KMS-11 (cell line): ENCODE data around the gene CADM3.

Source experiments
- H2AFZ ChIP-seq: fragments of 200-600 bp; sonication (generic); 2 replicates; pipeline ENCODE4 v1.6.1; 2016; ENCODE audit warnings: antibody characterized with exemption, mixed run types, low read depth
- H3K27ac ChIP-seq: fragments of 200-600 bp; sonication (generic); 2 replicates; pipeline ENCODE4 v1.6.1; 2016; ENCODE audit warnings: mild to moderate bottlenecking, mixed run types
- H3K27me3 ChIP-seq: fragments of 200-600 bp; sonication (generic); 2 replicates; pipeline ENCODE4 v1.6.1; 2017; ENCODE audit warnings: mild to moderate bottlenecking, low read depth, mixed run types, moderate library complexity; ENCODE audit not compliant: insufficient read depth
- H3K36me3 ChIP-seq: fragments of 200-600 bp; sonication (generic); 2 replicates; pipeline ENCODE4 v1.6.1; 2017; ENCODE audit warnings: mild to moderate bottlenecking, mixed run types; ENCODE audit not compliant: insufficient read depth
- H3K4me1 ChIP-seq: fragments of 200-600 bp; sonication (generic); 2 replicates; pipeline ENCODE4 v1.6.1; 2016; ENCODE audit warnings: mild to moderate bottlenecking, low read depth, mixed run types; ENCODE audit not compliant: poor library complexity, severe bottlenecking
- H3K4me2 ChIP-seq: fragments of 200-600 bp; sonication (generic); 2 replicates; pipeline ENCODE4 v1.7.0; 2016; ENCODE audit warnings: mild to moderate bottlenecking, mixed run types
- H3K4me3 ChIP-seq: fragments of 200-600 bp; sonication (generic); IDR thresholded peaks from 2 replicates; pipeline ENCODE4 v1.6.1; 2017; ENCODE audit warnings: low read depth, low read length, mixed read lengths; ENCODE audit not compliant: insufficient read depth
- H3K79me2 ChIP-seq: fragments of 200-600 bp; sonication (generic); 2 replicates; pipeline ENCODE4 v1.6.1; 2016; ENCODE audit warnings: low read depth, mixed run types; ENCODE audit not compliant: insufficient read depth
- H3K9ac ChIP-seq: fragments of 200-600 bp; sonication (generic); 2 replicates; pipeline ENCODE4 v1.6.1; 2016; ENCODE audit warnings: mild to moderate bottlenecking, mixed run types
- H4K20me1 ChIP-seq: fragments of 200-600 bp; sonication (generic); 2 replicates; pipeline ENCODE4 v1.6.1; 2016; ENCODE audit warnings: mild to moderate bottlenecking, mixed run types; ENCODE audit not compliant: insufficient read depth
- CTCF ChIP-seq: fragments of 200-600 bp; sonication (generic); conservative IDR thresholded peaks from 2 replicates; pipeline ENCODE4 v1.6.1; 2017; ENCODE audit warnings: low read depth, mild to moderate bottlenecking, antibody characterized with exemption, low read length, moderate library complexity, mixed read lengths

The CADM3 gene

GRCh38 chr1:159211331-159212136 lies 40.1 kb downstream of the CADM3 start:
- peak; percentile 100 for TF ChIP-seq CTCF

GRCh38 chr1:159212596-159212995 lies 41.2 kb downstream of the CADM3 start:
- H3K9ac ChIP-seq = no peak overlapping the region
- H3K4me3 ChIP-seq = no peak overlapping the region
- no peaks in the 10 kb centered on the region for H3K36me3 ChIP-seq
- no peaks in the 10 kb centered on the region for H3K79me2 ChIP-seq
- no peak overlapping the region for H3K4me2 ChIP-seq
- TF ChIP-seq CTCF = no peak
- H3K27ac ChIP-seq = no peak overlapping the region
- H2AFZ ChIP-seq = no peak overlapping the region
- no peaks in the 10 kb centered on the region for H4K20me1 ChIP-seq
- no peaks in the 10 kb centered on the region; the same call in 1 of the 2 replicates for H3K27me3 ChIP-seq
- H3K4me1 ChIP-seq = no peaks in the 10 kb centered on the region

More at GRCh38 chr1:159211331-159212136, 40.1 kb downstream of the CADM3 start:
- Histone ChIP-seq H4K20me1 (no peaks in the 10 kb centered on the region), H3K4me1 (no peaks in the 10 kb centered on the region), H3K36me3 (no peaks in the 10 kb centered on the region), H3K9ac (no peak overlapping the region), H3K4me2 (peak overlapping the region; percentile 5; the same call in 1 of the 2 replicates), H3K79me2 (no peaks in the 10 kb centered on the region), H3K4me3 (peak overlapping the region; percentile 42), H2AFZ (no peak overlapping the region), H3K27me3 (no peaks in the 10 kb centered on the region; the same call in 1 of the 2 replicates), H3K27ac (no peak overlapping the region)

GRCh38 chr1:159214149-159214760 lies 42.8 kb downstream of the CADM3 start:
- Histone ChIP-seq H3K4me1 (no peaks in the 10 kb centered on the region), H3K79me2 (no peaks in the 10 kb centered on the region), H2AFZ (no peak overlapping the region), H3K9ac (no peak overlapping the region), H3K27me3 (no peaks in the 10 kb centered on the region; the same call in 1 of the 2 replicates), H3K4me2 (no peak overlapping the region), H3K27ac (no peak overlapping the region), H3K36me3 (no peaks in the 10 kb centered on the region), H4K20me1 (no peaks in the 10 kb centered on the region), H3K4me3 (no peak overlapping the region)
- peak; percentile 100 for TF ChIP-seq CTCF

GRCh38 chr1:159218649-159219636 lies 47.5 kb downstream of the CADM3 start:
- no peak for TF ChIP-seq CTCF
- Histone ChIP-seq H3K4me2 (no peak overlapping the region), H3K4me1 (no peaks in the 10 kb centered on the region), H4K20me1 (no peaks in the 10 kb centered on the region), H3K4me3 (no peak overlapping the region), H3K79me2 (no peaks in the 10 kb centered on the region), H3K9ac (no peak overlapping the region), H3K27ac (no peak overlapping the region), H3K36me3 (no peaks in the 10 kb centered on the region), H2AFZ (no peak overlapping the region), H3K27me3 (no peaks in the 10 kb centered on the region)
